Measurements from ENCODE around the gene RAB25. TPM values are rescaled to one million over a fixed set of nuclear protein-coding genes. Genes with fewer than 3 reads are reported as not detected.

Gene RAB25
- total RNA-seq, 3 donors from 2014 or later: 40.3 to 68.6 TPM; not detected in 1

GRCh38 chr1:156020293-156021092 is 40.5 kb upstream of the RAB25 start, which contains the start of gene SSR2:
Gene SSR2 (minus strand): TSS chr1:156020951. CDS start chr1:156020167, 784 bp downstream.
- Histone ChIP-seq H3K9me3 (no peaks in the 10 kb centered on the region), H3K36me3 (no peaks in the 10 kb centered on the region), H3K27me3 (no peaks in the 10 kb centered on the region), H3K4me1 (no peaks in the 10 kb centered on the region), H3K27ac (peak within 1 kb of the TSS; percentile 92 to 94), H3K4me3 (peak within 1 kb of the TSS; percentile 89 to 95 (median 89))
- intact Hi-C loops (cut with DNase I; ENCODE audit: low total_unique reads): no loop called here
- peak; percentile 78 to 84 for DNase-seq (ENCODE audit: low spot score in 2 of 2)
- peak; percentile 80 to 90 (median 81) for TF ChIP-seq POLR2AphosphoS5 (IDR thresholded peaks at IDR 0.05)
- no peak for TF ChIP-seq POLR2A (IDR thresholded peaks at IDR 0.05)

GRCh38 chr1:156021093-156021428 is 39.9 kb upstream of the RAB25 start:
- H3K36me3 ChIP-seq: no peaks in the 10 kb centered on the region
- intact Hi-C loops (cut with DNase I; ENCODE audit: low total_unique reads): no loop called here
- H3K27ac ChIP-seq: peak overlapping the region in 1 of 2 donors; percentile 94
- no peaks in the 10 kb centered on the region for H3K27me3 ChIP-seq
- H3K9me3 ChIP-seq: no peaks in the 10 kb centered on the region
- H3K4me1 ChIP-seq: no peaks in the 10 kb centered on the region
- H3K4me3 ChIP-seq: peak overlapping the region; percentile 89 to 95 (median 89)
- no peak for DNase-seq (ENCODE audit: low spot score in 2 of 2)
- TF ChIP-seq POLR2AphosphoS5 (IDR thresholded peaks at IDR 0.05) (no peak), POLR2A (IDR thresholded peaks at IDR 0.05) (no peak), CTCF (IDR thresholded peaks at IDR 0.05) (no peak)

GRCh38 chr1:156021954-156022353 is 39.0 kb upstream of the RAB25 start:
- DNase-seq (ENCODE audit: low spot score in 2 of 2): no peak
- Histone ChIP-seq H3K4me3 (no peak overlapping the region), H3K27me3 (no peaks in the 10 kb centered on the region), H3K27ac (no peak overlapping the region), H3K36me3 (no peaks in the 10 kb centered on the region), H3K4me1 (no peaks in the 10 kb centered on the region), H3K9me3 (no peaks in the 10 kb centered on the region)
- TF ChIP-seq CTCF (IDR thresholded peaks at IDR 0.05): no peak
- no peak for TF ChIP-seq POLR2A (IDR thresholded peaks at IDR 0.05)
- no peak for TF ChIP-seq POLR2AphosphoS5 (IDR thresholded peaks at IDR 0.05)
- intact Hi-C loops (cut with DNase I; ENCODE audit: low total_unique reads): no loop called here

GRCh38 chr1:156024801-156025200 is 36.2 kb upstream of the RAB25 start:
- TF ChIP-seq POLR2AphosphoS5 (IDR thresholded peaks at IDR 0.05): no peak
- TF ChIP-seq POLR2A (IDR thresholded peaks at IDR 0.05): no peak
- no peak for TF ChIP-seq CTCF (IDR thresholded peaks at IDR 0.05)
- intact Hi-C loops (cut with DNase I; ENCODE audit: low total_unique reads): no loop called here

GRCh38 chr1:156025876-156026275 is 35.1 kb upstream of the RAB25 start:
- Histone ChIP-seq H3K27ac (no peak overlapping the region), H3K9me3 (no peaks in the 10 kb centered on the region), H3K36me3 (no peaks in the 10 kb centered on the region), H3K4me3 (no peak overlapping the region), H3K27me3 (no peaks in the 10 kb centered on the region), H3K4me1 (no peaks in the 10 kb centered on the region)
- intact Hi-C loops (cut with DNase I; ENCODE audit: low total_unique reads): no loop called here
- TF ChIP-seq POLR2A (IDR thresholded peaks at IDR 0.05) (no peak), POLR2AphosphoS5 (IDR thresholded peaks at IDR 0.05) (no peak), CTCF (IDR thresholded peaks at IDR 0.05) (peak in 2 of 3 donors; percentile 14 to 24)
- no peak for DNase-seq (ENCODE audit: low spot score in 2 of 2)

More at GRCh38 chr1:156024801-156025200, 36.2 kb upstream of the RAB25 start:
- H3K9me3 ChIP-seq: no peaks in the 10 kb centered on the region
- no peaks in the 10 kb centered on the region for H3K4me1 ChIP-seq
- DNase-seq (ENCODE audit: low spot score in 2 of 2): no peak
- H3K27ac ChIP-seq: no peak overlapping the region
- H3K27me3 ChIP-seq: no peaks in the 10 kb centered on the region
- H3K36me3 ChIP-seq: no peaks in the 10 kb centered on the region
- H3K4me3 ChIP-seq: no peak overlapping the region
